DOHH2 (cell line): Measurements from ENCODE around the gene RIN3.

Experiments
- H3F3A ChIP-seq: fragments of 200-600 bp; sonication (generic), shearing (Covaris generic); 2 replicates; pipeline ENCODE4 v1.6.0; 2016; ENCODE audit warnings: antibody characterized with exemption, mild to moderate bottlenecking; ENCODE audit not compliant: control insufficient read depth, insufficient read depth
- H3K27ac ChIP-seq: fragments of 200-600 bp; sonication (generic); 2 replicates; pipeline ENCODE4 v1.5.1; 2014; ENCODE audit warnings: low read depth, mild to moderate bottlenecking, low read length, moderate library complexity
- H3K27me3 ChIP-seq: fragments of 200-600 bp; sonication (generic); 2 replicates; pipeline ENCODE4 v1.6.1; 2014; ENCODE audit warnings: mild to moderate bottlenecking, low read length, mixed read lengths; ENCODE audit not compliant: control insufficient read depth
- H3K36me3 ChIP-seq: fragments of 200-600 bp; sonication (generic); 2 replicates; pipeline ENCODE4 v1.6.1; 2014; ENCODE audit warnings: mild to moderate bottlenecking, low read length, moderate library complexity, mixed read lengths; ENCODE audit not compliant: control insufficient read depth
- H3K4me1 ChIP-seq: fragments of 200-600 bp; sonication (generic); 2 replicates; pipeline ENCODE4 v1.6.1; 2014; ENCODE audit warnings: mild to moderate bottlenecking, low read length, mixed read lengths; ENCODE audit not compliant: control insufficient read depth
- H3K4me2 ChIP-seq: fragments of 200-600 bp; sonication (generic); 2 replicates; pipeline ENCODE4 v1.6.0; 2014; ENCODE audit warnings: mild to moderate bottlenecking, low read length, moderate library complexity
- H3K4me3 ChIP-seq: fragments of 200-600 bp; sonication (generic); 2 replicates; pipeline ENCODE4 v1.5.1; 2014; ENCODE audit warnings: mild to moderate bottlenecking, low read length, mixed read lengths
- H3K79me2 ChIP-seq: fragments of 200-600 bp; sonication (generic); 2 replicates; pipeline ENCODE4 v1.6.1; 2014; ENCODE audit warnings: mild to moderate bottlenecking, low read length, mixed read lengths; ENCODE audit not compliant: control insufficient read depth
- H3K9me2 ChIP-seq: fragments of 200-600 bp; sonication (generic); replicated peaks from 2 replicates; pipeline ENCODE4 v1.6.1; 2014; ENCODE audit warnings: mild to moderate bottlenecking, low read length, mixed read lengths; ENCODE audit not compliant: control insufficient read depth
- H3K9me3 ChIP-seq: fragments of 200-600 bp; sonication (generic); 2 replicates; pipeline ENCODE4 v1.6.1; 2014; ENCODE audit warnings: antibody characterized with exemption, low read length, mixed read lengths; ENCODE audit not compliant: control insufficient read depth, insufficient read depth
- H4K20me1 ChIP-seq: fragments of 200-600 bp; sonication (generic); 2 replicates; pipeline ENCODE4 v1.6.0; 2014; ENCODE audit warnings: low read depth, mild to moderate bottlenecking, antibody characterized with exemption, low read length, moderate library complexity; ENCODE audit not compliant: control insufficient read depth, insufficient read depth
- CTCF ChIP-seq: fragments of 200-600 bp; sonication (generic); IDR thresholded peaks from one replicate; pipeline ENCODE4 v1.5.1; 2014; ENCODE audit warnings: antibody characterized with exemption, mild to moderate bottlenecking, low read depth, low read length; ENCODE audit not compliant: poor library complexity, severe bottlenecking
- EZH2phosphoT487 ChIP-seq: fragments of 200-600 bp; sonication (generic); IDR thresholded peaks from 2 replicates; pipeline ENCODE4 v1.6.1; 2017; ENCODE audit warnings: borderline replicate concordance, mild to moderate bottlenecking, antibody characterized with exemption, low read length, moderate library complexity, mixed read lengths

Gene RIN3

GRCh38 chr14:92486881-92487280 lies 26.7 kb upstream of the RIN3 start:
- no peak overlapping the region for H3K4me2 ChIP-seq
- H3K9me2 ChIP-seq, result no peaks in the 10 kb centered on the region
- H3K27ac ChIP-seq, result no peak overlapping the region
- no peaks in the 10 kb centered on the region for H3K79me2 ChIP-seq
- H3K36me3 ChIP-seq, result no peaks in the 10 kb centered on the region
- no peak for TF ChIP-seq CTCF
- TF ChIP-seq EZH2phosphoT487, result no peak
- no peaks in the 10 kb centered on the region for H3F3A ChIP-seq
- H3K27me3 ChIP-seq, result peaks cover 2% of the 10 kb centered on the region; the same call in 1 of the 2 replicates
- no peak overlapping the region for H3K4me3 ChIP-seq
- no peaks in the 10 kb centered on the region for H3K9me3 ChIP-seq
- no peaks in the 10 kb centered on the region for H4K20me1 ChIP-seq
- no peaks in the 10 kb centered on the region for H3K4me1 ChIP-seq

- Histone ChIP-seq H3K27ac (no peak overlapping the region), H4K20me1 (no peaks in the 10 kb centered on the region), H3F3A (no peaks in the 10 kb centered on the region), H3K9me3 (no peaks in the 10 kb centered on the region), H3K79me2 (no peaks in the 10 kb centered on the region), H3K36me3 (no peaks in the 10 kb centered on the region), H3K4me1 (no peaks in the 10 kb centered on the region), H3K9me2 (no peaks in the 10 kb centered on the region), H3K27me3 (peaks cover 2% of the 10 kb centered on the region; the same call in 1 of the 2 replicates), H3K4me2 (no peak overlapping the region), H3K4me3 (no peak overlapping the region)
- TF ChIP-seq CTCF, result no peak
- no peak for TF ChIP-seq EZH2phosphoT487
Observed at GRCh38 chr14:92487513-92488133, 26.0 kb upstream of the RIN3 start.

GRCh38 chr14:92489394-92490238 lies 24.0 kb upstream of the RIN3 start:
- H3K4me2 ChIP-seq, result no peak overlapping the region
- TF ChIP-seq EZH2phosphoT487 (no peak), CTCF (no peak)

More at GRCh38 chr14:92489394-92490238, 24.0 kb upstream of the RIN3 start:
- Histone ChIP-seq H3K9me3 (no peaks in the 10 kb centered on the region), H3K36me3 (no peaks in the 10 kb centered on the region), H3K79me2 (no peaks in the 10 kb centered on the region), H3K4me3 (no peak overlapping the region), H3F3A (no peaks in the 10 kb centered on the region), H3K9me2 (no peaks in the 10 kb centered on the region), H4K20me1 (no peaks in the 10 kb centered on the region), H3K4me1 (no peaks in the 10 kb centered on the region), H3K27me3 (peaks cover under 1% of the 10 kb centered on the region; the same call in 1 of the 2 replicates), H3K27ac (no peak overlapping the region)
